Esophagus muscularis mucosa (tissue), 4 donors: ENCODE data around the gene RIMS1.

Source experiments
- CTCF ChIP-seq, 3 experiments: fragments of 200-600 bp in 2 of 3; fragments of 450-650 bp in 1 of 3; sonication (generic) in 2 of 3; IDR thresholded peaks; one replicate each; pipeline ENCODE4 v1.5.1; 2017 to 2019; ENCODE audit warnings: antibody characterized with exemption in 3 of 3, mild to moderate bottlenecking in 2 of 3, moderate library complexity in 1 of 3
- EP300 ChIP-seq: sonication (generic); formaldehyde crosslinking; IDR thresholded peaks from one replicate; pipeline ENCODE4 v1.6.1; 2017; ENCODE audit warnings: antibody characterized with exemption
- POLR2A ChIP-seq: fragments of 450-650 bp; IDR thresholded peaks from one replicate; pipeline ENCODE4 v1.6.1; 2017; ENCODE audit warnings: antibody characterized with exemption, moderate library complexity, mild to moderate bottlenecking, low read depth
- POLR2AphosphoS5 ChIP-seq, 2 donors: sonication (generic); formaldehyde crosslinking; IDR thresholded peaks; one replicate each; pipeline ENCODE4 v1.6.1; 2017; ENCODE audit warnings: antibody characterized with exemption in 2 of 2

GRCh38 chr6:72130327-72130726 lies 244.0 kb downstream of the RIMS1 start:
- TF ChIP-seq CTCF (IDR thresholded peaks at IDR 0.05) (no peak), EP300 (no peak), POLR2AphosphoS5 (IDR thresholded peaks at IDR 0.05) (no peak), POLR2A (no peak)
